Stimulated activated naive B cell treated with anti-CD40 and anti-IgM and Interleukin-4, amounts not matched to agents 10 μg/mL and 1 μg/mL and 100 μg/mL, for 72 hours (primary cell): ENCODE data around the gene PTPN11.
"Not testable (repeated sequence)": the region's sequence is repeated elsewhere in the genome, so short reads cannot be mapped to it uniquely, and the experiment has no call there.

Experiments
- ATAC-seq, 2 donors: fragments of 150-1000 bp; cut with Tn5 transposase; replicated peaks; 2 replicates each; pipeline ENCODE4 v1.10.0; 2021; ENCODE audit warnings: moderate library complexity in 1 of 2
- DNase-seq: peaks from one replicate; pipeline ENCODE4 v3.0.0; 2021
- H3K27ac Mint-ChIP-seq: one replicate; pipeline ENCODE4 v1.8.0; 2022; ENCODE audit warnings: mild to moderate bottlenecking, mixed read lengths
- H3K27me3 Mint-ChIP-seq, 2 donors: one replicate each; pipeline ENCODE4 v1.8.0; 2022; ENCODE audit warnings: mixed read lengths in 2 of 2
- H3K36me3 Mint-ChIP-seq, 2 donors: one replicate each; pipeline ENCODE4 v1.8.0; 2022; ENCODE audit warnings: mixed read lengths in 2 of 2, mild to moderate bottlenecking in 1 of 2
- H3K4me1 Mint-ChIP-seq, 2 donors: one replicate each; pipeline ENCODE4 v1.8.0; 2022; ENCODE audit warnings: mixed read lengths in 2 of 2, mild to moderate bottlenecking in 1 of 2
- H3K4me3 Mint-ChIP-seq, 2 donors: one replicate each; pipeline ENCODE4 v1.8.0; 2022; ENCODE audit warnings: mild to moderate bottlenecking in 2 of 2, mixed read lengths in 2 of 2, moderate library complexity in 1 of 2
- H3K9me3 Mint-ChIP-seq, 2 donors: one replicate each; pipeline ENCODE4 v1.8.0; 2022; ENCODE audit warnings: mixed read lengths in 2 of 2, mild to moderate bottlenecking in 1 of 2

Gene PTPN11

DNA sequence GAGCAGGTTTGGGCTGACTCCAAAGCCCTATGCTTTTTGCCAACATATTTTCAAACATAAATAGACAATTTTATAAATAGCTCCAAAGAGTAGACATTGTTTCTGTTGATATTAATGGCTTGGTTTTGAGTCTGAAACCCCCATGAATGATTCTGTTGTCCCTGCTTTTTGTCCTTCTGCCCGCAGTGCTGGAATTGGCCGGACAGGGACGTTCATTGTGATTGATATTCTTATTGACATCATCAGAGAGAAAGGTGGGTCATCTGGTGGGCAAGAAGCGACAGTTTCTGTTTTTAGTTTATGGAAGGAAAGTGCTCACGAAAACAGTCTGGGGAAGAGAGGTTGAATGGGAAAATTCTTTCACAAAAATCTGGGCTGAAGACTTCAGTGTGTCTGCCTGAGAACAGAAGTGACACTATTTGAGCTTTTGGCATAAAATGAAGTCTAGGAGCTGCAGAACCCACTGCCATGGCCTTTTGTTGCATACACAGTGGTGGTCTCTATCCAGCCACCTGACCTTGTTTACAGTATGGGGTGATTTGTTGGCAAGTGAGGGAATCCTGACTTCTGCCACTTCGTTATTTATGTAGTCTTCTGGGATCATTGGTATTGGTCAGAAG is 69.6 kb downstream of the PTPN11 start:
- H3K36me3 Mint-ChIP-seq: peaks cover 60 to 78% of the 10 kb centered on the region in 2 donors
- no peaks in the 10 kb centered on the region for H3K27me3 Mint-ChIP-seq
- no peak for DNase-seq
- ATAC-seq: no peak
- no peak overlapping the region for H3K4me3 Mint-ChIP-seq
- H3K4me1 Mint-ChIP-seq: no peaks in the 10 kb centered on the region
- no peak overlapping the region for H3K27ac Mint-ChIP-seq
- H3K9me3 Mint-ChIP-seq: no peaks in the 10 kb centered on the region

DNA sequence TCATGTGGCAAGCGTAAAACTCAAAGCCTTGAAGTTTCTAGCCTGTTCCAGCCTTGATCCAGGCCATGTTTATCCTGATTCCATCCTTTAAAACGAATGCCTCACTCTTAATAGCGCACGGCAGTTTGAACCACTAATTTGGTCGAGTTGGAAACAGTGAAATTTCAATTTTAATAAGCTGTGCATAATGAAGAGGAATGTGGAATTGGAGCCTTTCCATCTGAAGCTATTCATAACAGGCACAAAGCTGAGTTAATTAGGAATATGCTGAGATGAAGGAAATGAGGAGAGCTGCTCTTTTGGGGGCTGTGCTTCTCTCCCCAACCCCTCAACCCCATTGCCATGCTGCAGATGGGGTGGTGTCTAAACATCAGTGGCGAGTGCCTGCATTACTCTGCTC is 70.7 kb downstream of the PTPN11 start:
- Mint-ChIP-seq H3K27ac (no peak overlapping the region), H3K36me3 (peaks cover 59 to 78% of the 10 kb centered on the region in 2 donors)

DNA sequence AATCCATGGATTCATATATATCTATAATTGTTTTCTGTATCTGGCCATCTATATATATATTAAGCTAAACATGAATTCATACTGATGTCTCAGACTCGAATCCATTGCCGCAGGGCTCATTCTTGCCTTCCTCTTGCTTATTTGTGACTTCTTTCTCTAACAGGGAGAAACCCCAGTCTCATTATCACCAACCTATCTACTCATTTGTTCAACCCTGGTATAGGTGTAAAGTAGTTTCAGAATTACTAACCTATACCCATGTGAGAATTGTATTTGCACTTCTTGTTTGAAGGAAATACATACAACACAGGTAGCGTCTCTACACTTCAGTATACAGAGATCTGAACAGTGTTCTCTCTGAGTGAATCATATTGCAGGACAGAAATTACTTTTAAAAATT is 77.7 kb downstream of the PTPN11 start:
- H3K9me3 Mint-ChIP-seq: no peaks in the 10 kb centered on the region
- no peaks in the 10 kb centered on the region for H3K27me3 Mint-ChIP-seq
- H3K36me3 Mint-ChIP-seq: peaks cover 51 to 68% of the 10 kb centered on the region in 2 donors
- no peak overlapping the region for H3K27ac Mint-ChIP-seq
- no peak for DNase-seq
- H3K4me3 Mint-ChIP-seq: no peak overlapping the region
- ATAC-seq: peak; percentile 69 to 92
- H3K4me1 Mint-ChIP-seq: peaks cover 4 to 8% of the 10 kb centered on the region in 2 donors

More for the DNA sequence above, 70.7 kb downstream of the PTPN11 start:
- H3K4me3 Mint-ChIP-seq: no peak overlapping the region
- no peaks in the 10 kb centered on the region for H3K4me1 Mint-ChIP-seq
- ATAC-seq (no peak), DNase-seq (no peak)
- H3K27me3 Mint-ChIP-seq: no peaks in the 10 kb centered on the region
- no peaks in the 10 kb centered on the region for H3K9me3 Mint-ChIP-seq

DNA sequence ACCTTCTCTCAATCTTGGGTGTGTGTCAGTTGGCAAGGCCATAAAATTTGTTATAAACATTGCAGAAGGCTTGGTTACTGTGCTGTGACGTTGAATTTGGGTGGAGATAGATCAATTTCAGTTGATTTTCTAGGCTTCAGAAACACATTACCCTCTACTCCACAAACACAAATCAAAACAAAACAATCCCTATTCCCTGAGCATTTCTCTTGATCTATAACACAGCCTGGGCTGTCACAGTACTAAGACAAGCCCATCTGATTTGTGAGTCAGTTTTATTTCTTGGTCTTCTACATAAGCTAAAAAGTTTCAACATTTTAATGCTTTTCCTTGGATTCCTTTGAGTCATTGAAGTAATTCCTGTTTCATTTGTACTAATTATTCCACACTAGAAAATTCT is 79.8 kb downstream of the PTPN11 start:
- peaks cover 4 to 8% of the 10 kb centered on the region in 2 donors for H3K4me1 Mint-ChIP-seq
- H3K27me3 Mint-ChIP-seq: no peaks in the 10 kb centered on the region
- H3K4me3 Mint-ChIP-seq: no peak overlapping the region
- no peak for DNase-seq
- H3K9me3 Mint-ChIP-seq: no peaks in the 10 kb centered on the region
- ATAC-seq: no peak
- H3K36me3 Mint-ChIP-seq: peaks cover 40 to 58% of the 10 kb centered on the region in 2 donors
- H3K27ac Mint-ChIP-seq: no peak overlapping the region

DNA sequence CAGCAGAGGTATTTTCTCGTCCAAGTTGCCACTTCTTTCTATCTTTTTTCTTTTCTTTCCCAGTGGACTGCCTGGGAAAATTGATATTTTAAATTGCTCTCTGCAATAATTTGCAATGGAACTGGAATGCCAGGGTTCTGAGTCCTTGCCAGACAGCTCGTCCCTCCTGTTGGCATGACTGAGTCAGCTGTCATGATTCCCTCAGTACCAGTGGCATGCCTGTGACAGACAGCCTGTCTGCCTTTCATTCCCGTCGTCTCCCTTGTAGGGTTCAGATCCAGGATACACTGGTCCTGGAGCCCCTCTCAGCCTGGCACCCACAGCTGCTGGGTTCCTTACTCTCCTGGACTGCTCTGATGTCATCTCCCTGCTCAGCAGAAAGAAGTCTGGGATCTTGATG is 84.8 kb downstream of the PTPN11 start:
- Mint-ChIP-seq H3K27me3 (no peaks in the 10 kb centered on the region), H3K4me1 (peaks cover 0 to 1% of the 10 kb centered on the region in 2 donors), H3K9me3 (no peaks in the 10 kb centered on the region), H3K36me3 (peaks cover 38 to 56% of the 10 kb centered on the region in 2 donors), H3K4me3 (no peak overlapping the region), H3K27ac (no peak overlapping the region)
- no peak for ATAC-seq
- DNase-seq: no peak

DNA sequence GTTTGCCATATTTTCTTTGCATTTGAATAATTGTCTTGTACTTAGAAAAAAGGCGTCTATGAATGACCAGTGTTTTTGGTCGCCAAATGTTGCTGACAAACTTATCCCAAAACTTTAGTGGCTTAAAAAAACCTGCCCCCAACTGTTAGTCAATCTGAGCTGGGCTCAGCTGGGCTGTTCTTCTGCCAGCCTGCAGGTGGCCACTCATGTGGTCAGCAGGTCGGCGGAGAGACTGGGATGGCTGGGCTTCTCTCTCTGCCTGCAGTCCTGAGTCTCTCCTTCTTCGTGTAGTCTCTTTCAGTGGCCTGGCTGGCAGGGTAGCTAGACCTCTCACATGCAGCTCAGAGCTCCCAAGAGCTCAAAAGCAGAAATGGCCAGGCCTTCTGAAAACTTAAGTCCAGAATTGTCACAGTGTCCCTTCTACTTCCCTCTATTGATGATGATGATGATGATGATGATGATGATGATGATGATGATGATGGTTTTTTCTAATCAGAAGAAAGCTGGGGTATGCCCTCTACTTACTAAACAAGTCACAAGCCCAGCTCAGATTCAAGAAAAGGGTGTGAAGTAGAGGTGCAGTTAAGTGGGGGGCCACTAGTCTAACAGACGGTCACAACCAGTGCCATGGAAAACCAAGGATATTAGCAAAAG is 87.9 kb downstream of the PTPN11 start:
- DNase-seq (no peak), ATAC-seq (no peak)
- H3K9me3 Mint-ChIP-seq: no peaks in the 10 kb centered on the region
- H3K4me1 Mint-ChIP-seq: peaks cover 0 to 1% of the 10 kb centered on the region in 2 donors
- H3K27ac Mint-ChIP-seq: no peak overlapping the region
- peaks cover 37 to 57% of the 10 kb centered on the region in 2 donors for H3K36me3 Mint-ChIP-seq
- no peak overlapping the region for H3K4me3 Mint-ChIP-seq
- no peaks in the 10 kb centered on the region for H3K27me3 Mint-ChIP-seq

DNA sequence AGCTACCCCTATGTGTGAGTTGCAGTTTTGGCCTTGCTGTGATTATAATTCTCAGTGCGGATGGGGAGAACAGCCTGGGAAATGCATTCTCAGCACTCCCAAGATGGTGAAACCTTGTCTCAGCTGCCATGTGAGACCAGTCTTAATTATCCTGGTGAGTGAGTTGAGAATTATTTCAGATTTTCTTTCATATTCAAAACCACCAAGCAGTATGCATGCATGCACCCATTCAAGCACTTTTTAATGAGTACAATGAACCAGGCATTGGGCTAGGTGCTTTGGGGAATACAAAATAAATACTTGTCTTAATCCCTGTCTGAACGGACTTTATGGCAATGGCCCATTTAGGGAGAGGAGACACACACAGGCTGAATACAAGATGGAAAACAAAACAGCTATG is 94.7 kb downstream of the PTPN11 start:
- ATAC-seq (no peak), DNase-seq (no peak)
- Mint-ChIP-seq H3K4me1 (peaks cover 10 to 11% of the 10 kb centered on the region in 2 donors), H3K27me3 (peaks cover 0 to 3% of the 10 kb centered on the region in 2 donors), H3K27ac (no peak overlapping the region), H3K9me3 (no peaks in the 10 kb centered on the region), H3K36me3 (peaks cover 5 to 26% of the 10 kb centered on the region in 2 donors), H3K4me3 (no peak overlapping the region)

DNA sequence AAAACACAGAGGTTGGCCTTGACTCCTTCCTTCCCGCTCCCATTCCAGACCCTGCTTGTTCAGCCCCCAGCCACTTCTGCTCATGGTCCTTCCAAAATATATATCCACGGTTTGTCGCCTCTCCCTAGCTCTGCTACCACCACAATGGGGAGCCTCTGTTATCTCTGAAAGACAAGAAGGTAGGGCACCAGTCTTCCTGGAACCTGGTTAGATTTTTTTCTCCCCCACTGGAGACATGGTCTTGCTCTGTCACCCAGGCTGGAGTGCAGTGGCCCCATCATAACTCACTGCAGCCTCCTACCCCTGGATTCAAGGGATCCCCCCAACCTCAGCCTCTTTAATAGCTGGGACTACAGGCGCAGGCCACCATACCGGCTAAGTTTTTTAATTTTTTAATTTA is 95.7 kb downstream of the PTPN11 start:
- DNase-seq (no peak), ATAC-seq (no peak)
- Mint-ChIP-seq H3K4me3 (no peak overlapping the region), H3K4me1 (peaks cover 10 to 11% of the 10 kb centered on the region in 2 donors), H3K9me3 (no peaks in the 10 kb centered on the region), H3K27me3 (peaks cover 0 to 3% of the 10 kb centered on the region in 2 donors), H3K36me3 (peaks cover 3 to 26% of the 10 kb centered on the region in 2 donors), H3K27ac (peak overlapping the region; percentile 74)

DNA sequence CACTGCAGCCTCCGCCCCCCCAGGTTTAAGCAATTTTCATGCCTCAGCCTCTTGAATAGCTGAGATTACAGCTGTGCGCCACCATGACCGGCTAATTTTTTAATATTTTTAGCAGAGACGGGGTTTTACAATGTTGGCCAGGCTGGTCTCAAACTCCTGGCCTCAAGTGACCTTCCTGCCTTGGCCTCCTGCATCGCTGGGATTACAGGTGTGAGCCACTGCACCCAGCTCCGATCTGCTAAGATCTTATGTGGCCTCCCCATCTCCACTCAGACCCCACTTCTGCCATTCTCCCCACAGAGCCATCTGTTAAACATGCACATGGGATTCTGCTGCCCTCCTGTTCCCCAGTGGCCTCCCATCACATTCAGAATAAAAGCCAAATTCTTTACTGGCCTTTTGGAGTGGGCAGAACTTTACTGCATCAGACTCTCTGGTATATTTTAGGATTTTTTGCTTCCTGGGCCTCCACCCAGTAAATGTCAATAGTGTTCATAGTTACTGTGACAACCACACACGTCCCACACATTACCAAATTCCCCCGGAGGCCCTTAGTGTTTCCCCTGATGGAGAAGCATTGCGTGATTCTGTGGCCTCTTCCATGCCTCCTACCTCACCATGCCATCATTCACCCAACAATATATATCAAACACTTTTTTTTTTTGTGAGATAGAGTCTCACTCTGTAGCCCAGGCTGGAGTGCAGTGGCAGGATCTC is 96.3 kb downstream of the PTPN11 start:
- Mint-ChIP-seq H3K4me1 (peaks cover 10 to 11% of the 10 kb centered on the region in 2 donors), H3K4me3 (peak overlapping the region in 1 of 2 donors; percentile 14), H3K9me3 (no peaks in the 10 kb centered on the region), H3K36me3 (peaks cover 3 to 26% of the 10 kb centered on the region in 2 donors), H3K27me3 (peaks cover 0 to 3% of the 10 kb centered on the region in 2 donors), H3K27ac (peak overlapping the region; percentile 87)
- peak; percentile 2 for DNase-seq
- ATAC-seq: peak; percentile 69 to 85

DNA sequence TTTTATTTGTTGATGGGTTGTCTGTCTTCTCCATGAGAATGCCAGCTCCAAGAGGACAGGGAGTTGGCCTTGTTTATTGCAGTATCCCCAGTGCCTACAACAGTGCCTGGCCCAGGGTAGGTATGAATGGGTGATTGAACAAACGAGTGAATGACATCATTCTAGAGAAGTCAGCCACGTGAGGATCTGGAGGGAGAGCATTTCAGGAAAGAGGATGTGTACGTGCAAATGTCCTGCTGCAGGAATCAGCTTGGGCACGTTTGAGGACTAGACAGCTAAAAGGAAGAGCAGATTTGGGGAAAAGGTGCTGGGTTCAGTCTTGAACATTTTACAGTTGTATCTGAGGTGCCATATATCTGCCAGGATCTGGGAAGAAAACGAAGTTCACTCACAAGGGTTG is 97.1 kb downstream of the PTPN11 start:
- DNase-seq: no peak
- no peak for ATAC-seq
- peak overlapping the region; percentile 20 for H3K27ac Mint-ChIP-seq
- H3K36me3 Mint-ChIP-seq: peaks cover 3 to 26% of the 10 kb centered on the region in 2 donors
- peaks cover 0 to 3% of the 10 kb centered on the region in 2 donors for H3K27me3 Mint-ChIP-seq
- H3K4me1 Mint-ChIP-seq: peaks cover 10 to 11% of the 10 kb centered on the region in 2 donors
- H3K4me3 Mint-ChIP-seq: no peak overlapping the region
- H3K9me3 Mint-ChIP-seq: no peaks in the 10 kb centered on the region

DNA sequence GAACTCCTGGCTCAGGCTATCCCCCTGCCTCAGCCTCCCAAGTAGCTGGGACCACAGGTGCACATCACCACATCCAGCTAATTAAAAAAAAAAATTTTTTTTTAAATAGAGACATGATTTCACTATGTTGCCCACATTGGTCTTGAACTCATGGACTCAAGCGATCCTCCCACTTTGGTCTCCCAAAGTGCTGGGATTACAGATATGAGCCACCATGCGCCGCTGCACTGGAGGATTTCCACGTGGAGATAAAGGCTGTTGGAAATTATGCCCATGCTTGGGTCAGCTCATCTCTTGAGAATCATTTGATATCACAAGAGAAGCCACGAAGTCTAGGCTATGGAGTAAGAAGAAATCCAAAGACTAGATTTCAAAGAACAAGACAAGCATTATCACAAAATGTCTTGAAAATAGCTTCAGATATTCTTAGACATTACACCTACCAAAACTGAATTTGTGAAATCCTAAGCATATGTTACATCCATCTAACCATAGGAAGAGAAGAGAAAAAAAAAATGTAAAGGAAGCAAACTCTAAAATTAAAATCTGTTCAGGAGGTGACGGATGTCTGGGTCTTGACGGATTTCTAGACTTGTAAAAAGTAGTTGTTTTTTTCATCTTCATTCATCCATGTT is 99.1 kb downstream of the PTPN11 start:
- peaks cover 10 to 11% of the 10 kb centered on the region in 2 donors for H3K4me1 Mint-ChIP-seq
- no peak overlapping the region for H3K27ac Mint-ChIP-seq
- no peaks in the 10 kb centered on the region for H3K9me3 Mint-ChIP-seq
- peaks cover 0 to 3% of the 10 kb centered on the region in 2 donors for H3K27me3 Mint-ChIP-seq
- H3K36me3 Mint-ChIP-seq: peaks cover 3 to 13% of the 10 kb centered on the region in 2 donors
- no peak for ATAC-seq
- DNase-seq: no peak
- no peak overlapping the region for H3K4me3 Mint-ChIP-seq

DNA sequence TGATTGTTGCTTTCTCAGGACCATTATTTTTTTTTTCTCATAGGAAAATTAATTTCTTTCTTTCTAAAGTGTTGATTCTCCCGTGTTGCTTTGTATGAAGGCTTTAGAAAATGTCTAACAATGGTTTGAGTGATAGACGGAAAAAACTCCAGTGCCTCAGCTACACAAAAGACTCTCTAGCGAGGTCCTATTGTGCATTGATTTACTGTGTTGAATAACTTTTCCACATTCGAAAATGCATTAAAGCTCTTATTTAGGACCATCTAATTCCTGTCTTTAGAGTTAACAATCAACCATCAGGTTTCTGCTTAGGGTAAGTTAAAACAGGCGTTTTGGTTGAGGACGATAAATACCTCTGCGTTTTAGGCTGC is 99.6 kb downstream of the PTPN11 start:
- peaks cover 10 to 11% of the 10 kb centered on the region in 2 donors for H3K4me1 Mint-ChIP-seq

DNA sequence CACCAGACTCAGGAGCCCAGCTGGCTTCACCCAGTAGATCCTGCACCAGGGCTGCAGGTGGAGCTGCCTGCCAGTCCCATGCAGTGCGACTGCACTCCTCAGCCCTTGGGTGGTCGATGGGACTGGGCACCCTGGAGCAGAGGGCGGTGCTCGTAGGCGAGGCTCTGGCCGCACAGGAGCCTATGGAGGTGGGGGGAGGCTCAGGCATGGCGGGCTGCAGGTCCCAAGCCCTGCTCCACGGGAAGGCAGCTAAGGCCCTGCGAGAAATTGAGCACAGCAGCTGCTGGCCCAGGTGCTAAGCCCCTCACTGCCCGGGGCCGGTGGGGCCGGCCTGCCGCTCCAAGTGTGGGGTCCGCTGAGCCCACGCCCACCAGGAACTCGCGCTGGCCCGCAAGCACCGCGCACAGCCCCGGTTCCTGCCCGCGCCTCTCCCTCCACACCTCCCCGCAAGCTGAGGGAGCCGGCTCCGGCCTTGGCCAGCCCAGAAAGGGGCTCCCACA is 101.1 kb downstream of the PTPN11 start:
- H3K27ac Mint-ChIP-seq, H3K27me3 Mint-ChIP-seq, DNase-seq, H3K4me1 Mint-ChIP-seq, H3K9me3 Mint-ChIP-seq, H3K4me3 Mint-ChIP-seq, H3K36me3 Mint-ChIP-seq, ATAC-seq: not testable (repeated sequence)

More for the DNA sequence above, 99.6 kb downstream of the PTPN11 start:
- DNase-seq (no peak), ATAC-seq (no peak)
- Mint-ChIP-seq H3K9me3 (no peaks in the 10 kb centered on the region), H3K27me3 (peaks cover 0 to 3% of the 10 kb centered on the region in 2 donors), H3K36me3 (peaks cover 3 to 12% of the 10 kb centered on the region in 2 donors), H3K4me3 (no peak overlapping the region), H3K27ac (no peak overlapping the region)

DNA sequence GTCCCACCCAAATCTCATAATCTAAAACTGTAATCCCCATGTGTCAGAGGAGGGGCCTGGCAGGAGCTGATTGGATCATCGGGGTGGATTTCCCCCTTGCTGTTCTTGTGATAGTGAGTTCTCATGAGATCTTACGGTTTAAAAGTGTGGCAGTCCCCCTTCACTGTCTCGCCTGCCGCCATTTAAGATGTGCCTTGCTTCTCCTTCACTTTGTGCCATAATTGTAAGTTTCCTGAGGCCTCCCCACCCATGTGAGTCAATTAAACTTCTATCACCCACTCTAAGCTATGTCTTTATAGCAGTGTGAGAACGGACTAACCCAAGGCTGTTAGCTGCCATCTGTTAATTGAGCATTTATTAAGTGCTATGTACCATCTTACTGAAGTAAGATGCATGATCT is 105.1 kb downstream of the PTPN11 start:
- Mint-ChIP-seq H3K9me3 (peaks cover 0 to 7% of the 10 kb centered on the region in 2 donors), H3K4me1 (no peaks in the 10 kb centered on the region), H3K27ac (no peak overlapping the region), H3K27me3 (no peaks in the 10 kb centered on the region), H3K4me3 (no peak overlapping the region), H3K36me3 (no peaks in the 10 kb centered on the region)
- DNase-seq (no peak), ATAC-seq (no peak)
